Ectodermal cell (in vitro differentiated cells): Measurements from ENCODE around the gene TYW1B.
"Not testable (repeated sequence)": the region's sequence is repeated elsewhere in the genome, so short reads cannot be mapped to it uniquely, and the experiment has no call there.

ENCODE experiments used
- H3K27ac ChIP-seq: 2 replicates; pipeline ENCODE4 v1.7.0; 2013; ENCODE audit warnings: mild to moderate bottlenecking, low read depth, low read length; ENCODE audit not compliant: insufficient read depth, poor library complexity, severe bottlenecking
- H3K27me3 ChIP-seq: 2 replicates; pipeline ENCODE4 v1.7.0; 2013; ENCODE audit warnings: mild to moderate bottlenecking, low read length; ENCODE audit not compliant: insufficient read depth, control insufficient read depth, poor library complexity, severe bottlenecking
- H3K36me3 ChIP-seq: one replicate; pipeline ENCODE4 v1.7.0; 2013; ENCODE audit warnings: low read length; ENCODE audit not compliant: control insufficient read depth, insufficient read depth
- H3K4me1 ChIP-seq: one replicate; pipeline ENCODE4 v1.7.0; 2013; ENCODE audit warnings: low read length; ENCODE audit not compliant: control insufficient read depth, insufficient read depth
- H3K4me3 ChIP-seq: 2 replicates; pipeline ENCODE4 v1.7.0; 2013; ENCODE audit warnings: low read depth, low read length, control low read depth; ENCODE audit not compliant: insufficient read depth
- H3K9me3 ChIP-seq: 2 replicates; pipeline ENCODE4 v1.7.0; 2013; ENCODE audit warnings: mild to moderate bottlenecking, low read length, moderate library complexity; ENCODE audit not compliant: control insufficient read depth
- WGBS, 2 experiments: methylation state at CpG; one replicate each; pipeline ENCODE4 v1.1.7; 2013; ENCODE audit warnings: missing lambda C conversion rate in 2 of 2; 5-methylcytosine and 5-hydroxymethylcytosine counted together

TYW1B gene

GRCh38 chr7:72577107-72577506, 250.9 kb downstream of the TYW1B start:
- Histone ChIP-seq H3K27ac (no peak overlapping the region), H3K27me3 (no peaks in the 10 kb centered on the region), H3K4me3 (no peak overlapping the region), H3K4me1 (no peaks in the 10 kb centered on the region), H3K9me3 (no peaks in the 10 kb centered on the region), H3K36me3 (no peaks in the 10 kb centered on the region)
- no CpG with 5 or more reads among the region's 2 CpGs for WGBS, 2 experiments

GRCh38 chr7:72561988-72562387, 266.0 kb downstream of the TYW1B start:
- not testable (repeated sequence) for H3K4me1 ChIP-seq, H3K9me3 ChIP-seq, H3K36me3 ChIP-seq, H3K27ac ChIP-seq, H3K4me3 ChIP-seq, H3K27me3 ChIP-seq
- WGBS, 2 experiments: 89 to 97% methylated on average over 3 of the region's 3 CpGs

- H3K9me3 ChIP-seq, H3K4me1 ChIP-seq, H3K36me3 ChIP-seq, H3K27me3 ChIP-seq, H3K4me3 ChIP-seq, H3K27ac ChIP-seq: not testable (repeated sequence)
- 88 to 97% methylated on average over 3 of the region's 4 CpGs for WGBS, 2 experiments
Measured at GRCh38 chr7:72559546-72559945, 268.5 kb downstream of the TYW1B start.

GRCh38 chr7:72556733-72557132, 271.3 kb downstream of the TYW1B start:
- H3K9me3 ChIP-seq, H3K4me1 ChIP-seq, H3K4me3 ChIP-seq, H3K27me3 ChIP-seq, H3K36me3 ChIP-seq, H3K27ac ChIP-seq: not testable (repeated sequence)
- WGBS, 2 experiments: 67 to 79% methylated on average over 1 to 3 of the region's 4 CpGs

- H3K27me3 ChIP-seq, H3K36me3 ChIP-seq, H3K4me3 ChIP-seq, H3K4me1 ChIP-seq, H3K9me3 ChIP-seq, H3K27ac ChIP-seq: not testable (repeated sequence)
- 63 to 85% methylated on average over 2 to 4 of the region's 6 CpGs for WGBS, 2 experiments
Measured at GRCh38 chr7:72555238-72555637, 272.8 kb downstream of the TYW1B start.

GRCh38 chr7:72554401-72554800, 273.6 kb downstream of the TYW1B start:
- H3K9me3 ChIP-seq, H3K27me3 ChIP-seq, H3K4me1 ChIP-seq, H3K36me3 ChIP-seq, H3K27ac ChIP-seq, H3K4me3 ChIP-seq: not testable (repeated sequence)
- WGBS, 2 experiments: 90 to 91% methylated on average over 3 to 4 of the region's 5 CpGs

- not testable (repeated sequence) for H3K27ac ChIP-seq, H3K9me3 ChIP-seq, H3K27me3 ChIP-seq, H3K4me1 ChIP-seq, H3K36me3 ChIP-seq, H3K4me3 ChIP-seq
Measured at GRCh38 chr7:72550454-72550853, 277.5 kb downstream of the TYW1B start.

- H3K27ac ChIP-seq, H3K4me1 ChIP-seq: not testable (repeated sequence)
- 74 to 75% methylated on average over 8 to 9 of the region's 9 CpGs for WGBS, 2 experiments
Measured at GRCh38 chr7:72546586-72547237, 281.3 kb downstream of the TYW1B start.

GRCh38 chr7:72544531-72544930, 283.5 kb downstream of the TYW1B start:
- H3K27me3 ChIP-seq, H3K9me3 ChIP-seq, H3K4me3 ChIP-seq, H3K4me1 ChIP-seq, H3K27ac ChIP-seq, H3K36me3 ChIP-seq: not testable (repeated sequence)
- 81% methylated on average over 2 of the region's 2 CpGs; no CpG with 5 or more reads in 1 of the 2 experiments for WGBS, 2 experiments

More at GRCh38 chr7:72546586-72547237, 281.3 kb downstream of the TYW1B start:
- H3K36me3 ChIP-seq, H3K9me3 ChIP-seq, H3K27me3 ChIP-seq, H3K4me3 ChIP-seq: not testable (repeated sequence)

GRCh38 chr7:72540923-72541322, 287.1 kb downstream of the TYW1B start:
- Histone ChIP-seq H3K9me3 (no peaks in the 10 kb centered on the region), H3K4me3 (no peak overlapping the region), H3K36me3 (no peaks in the 10 kb centered on the region), H3K4me1 (no peaks in the 10 kb centered on the region), H3K27ac (no peak overlapping the region), H3K27me3 (no peaks in the 10 kb centered on the region)
- WGBS, 2 experiments: 95 to 98% methylated on average over 2 of the region's 2 CpGs

GRCh38 chr7:72540106-72540611, 287.8 kb downstream of the TYW1B start:
- WGBS, 2 experiments: 80% methylated on average over 8 of the region's 8 CpGs
- Histone ChIP-seq H3K27ac (no peak overlapping the region), H3K27me3 (no peaks in the 10 kb centered on the region), H3K4me3 (no peak overlapping the region), H3K9me3 (no peaks in the 10 kb centered on the region), H3K4me1 (no peaks in the 10 kb centered on the region), H3K36me3 (no peaks in the 10 kb centered on the region)
